ENCODE results near the gene TSHR.
"Not testable (repeated sequence)": the region's sequence is repeated elsewhere in the genome, so short reads cannot be mapped to it uniquely, and the experiment has no call there.

Gene TSHR

GRCh38 chr14:81001447-81001846 is 46.0 kb downstream of the TSHR start:
- no peak for DNase-seq

GRCh38 chr14:81004575-81004974 is 49.2 kb downstream of the TSHR start:
- DNase-seq, result no peak

GRCh38 chr14:81005540-81006228 is 50.3 kb downstream of the TSHR start:
- DNase-seq, result no peak

DNA sequence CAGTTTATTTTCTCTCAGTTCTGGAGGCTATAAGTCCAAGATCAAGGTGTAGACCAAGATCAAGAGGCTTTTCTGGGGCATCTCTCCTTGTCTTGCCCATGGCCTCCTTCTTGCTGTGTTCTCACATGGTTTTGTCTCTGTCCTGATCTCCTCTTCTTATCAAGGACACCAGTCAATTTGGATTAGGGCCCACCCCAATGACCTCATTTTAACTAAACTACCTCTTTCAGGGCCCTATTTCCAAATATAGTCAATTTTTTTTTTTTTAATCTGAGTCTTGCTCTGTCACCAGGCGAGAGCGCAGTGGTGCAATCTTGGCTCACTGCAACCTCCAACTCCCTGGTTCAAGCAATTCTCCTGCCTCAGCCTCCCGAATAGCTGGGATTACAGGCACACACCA is 50.8 kb downstream of the TSHR start:
- DNase-seq, result no peak

- DNase-seq, result no peak
Observed at GRCh38 chr14:81007131-81007530, 51.7 kb downstream of the TSHR start.

- DNase-seq, result no peak
Observed at GRCh38 chr14:81009346-81009745, 53.9 kb downstream of the TSHR start.

DNA sequence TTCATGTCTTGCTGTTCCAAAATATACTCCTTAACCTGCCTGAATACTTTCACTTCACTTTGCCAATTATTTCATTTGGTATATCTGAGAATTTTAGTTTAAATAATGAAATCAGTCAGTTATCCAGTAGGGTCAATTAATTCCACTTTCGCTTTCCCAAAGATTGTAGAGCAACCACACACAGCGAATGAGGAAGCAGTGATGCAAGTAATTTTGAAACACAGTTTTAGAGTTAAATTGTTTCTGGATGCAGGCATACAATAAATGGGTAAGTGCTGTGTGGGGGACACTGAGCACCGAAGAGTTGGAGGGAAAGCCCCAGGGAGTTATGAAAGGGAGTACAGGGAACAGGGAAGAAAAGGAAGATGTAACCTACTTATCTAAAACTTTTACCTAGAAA is 62.8 kb downstream of the TSHR start:
- DNase-seq, result no peak

DNA sequence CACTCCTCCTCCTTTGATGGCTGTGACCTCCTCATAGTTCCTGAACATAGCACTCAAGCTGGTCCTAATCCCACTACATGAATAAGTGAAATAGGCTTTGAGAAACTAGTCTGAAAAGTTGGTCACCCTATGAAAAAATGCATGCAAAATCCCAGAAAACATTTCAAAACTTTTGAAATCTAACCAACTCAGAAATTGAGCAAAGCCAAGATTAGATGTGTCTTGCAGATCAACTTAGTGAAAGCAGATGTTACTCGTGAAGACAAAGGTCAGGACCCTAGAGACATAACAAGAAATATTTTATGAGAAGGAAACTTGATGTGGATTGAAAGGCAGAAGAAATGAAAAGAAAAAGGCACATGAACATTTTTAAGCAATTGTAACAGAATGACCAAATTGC is 63.3 kb downstream of the TSHR start:
- DNase-seq, result no peak

GRCh38 chr14:81019113-81019512 is 63.7 kb downstream of the TSHR start:
- DNase-seq, result not testable (repeated sequence)

DNA sequence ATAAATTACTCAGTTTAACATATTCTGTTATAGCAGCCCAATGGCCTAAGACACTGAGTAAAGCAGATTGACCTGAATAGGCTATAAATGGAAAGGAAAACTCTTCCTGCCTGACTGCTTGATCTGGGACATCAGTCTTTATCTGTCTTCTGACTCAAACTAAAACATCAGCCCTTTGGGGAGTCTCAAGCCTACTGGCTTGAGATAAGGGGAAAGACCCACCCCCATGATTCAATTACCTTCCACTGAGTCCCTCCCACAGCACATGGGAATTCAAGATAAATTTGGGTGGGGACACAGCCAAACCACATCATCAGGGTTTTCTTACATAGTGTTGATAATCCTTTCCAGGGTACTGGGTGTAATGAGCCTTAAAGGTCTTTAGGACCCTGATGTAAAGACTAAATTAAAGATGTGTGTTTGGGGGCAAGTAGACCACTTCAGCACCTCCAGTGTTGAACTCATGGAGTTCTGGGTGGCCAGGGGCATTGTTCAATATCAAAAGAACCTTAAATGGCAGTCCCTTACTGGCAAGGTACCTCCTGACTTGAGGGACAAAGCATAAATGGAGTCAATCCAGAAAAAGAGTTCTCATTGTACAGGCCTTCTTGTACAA is 67.8 kb downstream of the TSHR start:
- DNase-seq, result no peak

- DNase-seq, result no peak
Observed at GRCh38 chr14:81028461-81028860, 73.0 kb downstream of the TSHR start.

GRCh38 chr14:81031488-81031887 is 76.1 kb downstream of the TSHR start:
- DNase-seq, result no peak

DNA sequence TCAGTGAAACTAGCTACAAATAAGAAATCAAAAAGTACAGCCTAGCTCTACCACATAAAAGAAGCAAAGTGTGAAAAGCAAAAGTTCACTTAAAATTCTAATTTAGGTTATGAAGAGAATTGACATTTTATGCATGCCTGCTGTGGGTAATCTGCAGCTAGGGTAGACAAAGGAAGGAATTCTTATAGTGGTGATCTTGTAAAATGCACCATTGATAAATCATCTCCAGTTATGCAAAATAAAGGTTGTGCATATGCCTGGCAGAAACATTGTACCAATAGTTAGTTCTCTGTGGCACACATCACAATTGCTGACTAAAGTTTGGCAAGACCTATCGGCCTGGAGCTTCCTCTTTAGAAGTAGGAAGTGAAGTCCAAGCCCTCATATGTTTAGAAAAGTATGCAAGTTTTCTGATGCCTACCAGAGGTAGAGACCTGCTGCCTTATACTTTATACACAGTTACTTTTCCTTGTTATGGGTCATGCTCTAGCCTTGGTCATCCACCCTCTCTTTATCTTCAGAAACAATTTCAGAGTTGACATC is 78.3 kb downstream of the TSHR start:
- no peak for DNase-seq

- DNase-seq, result no peak
Observed at GRCh38 chr14:81042438-81042837, 87.0 kb downstream of the TSHR start.

DNA sequence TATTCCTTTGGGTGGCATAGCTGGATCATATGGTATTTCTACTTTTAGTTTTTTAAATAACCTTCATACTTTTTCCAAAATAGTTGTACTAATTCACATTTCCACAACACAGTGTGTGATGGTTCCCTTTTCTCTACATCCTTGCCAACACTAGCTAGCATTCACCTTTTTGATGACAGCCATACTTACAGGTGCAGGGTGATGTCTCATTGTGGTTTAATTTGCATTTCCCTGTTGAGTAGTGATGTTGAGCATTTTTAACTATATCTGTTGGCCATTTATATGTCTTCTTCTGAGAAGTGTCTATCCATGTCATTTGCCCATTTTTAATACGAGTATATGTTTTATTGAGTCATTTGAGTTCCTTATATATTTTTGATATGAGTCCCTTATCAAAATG is 96.1 kb downstream of the TSHR start:
- no peak for DNase-seq

DNA sequence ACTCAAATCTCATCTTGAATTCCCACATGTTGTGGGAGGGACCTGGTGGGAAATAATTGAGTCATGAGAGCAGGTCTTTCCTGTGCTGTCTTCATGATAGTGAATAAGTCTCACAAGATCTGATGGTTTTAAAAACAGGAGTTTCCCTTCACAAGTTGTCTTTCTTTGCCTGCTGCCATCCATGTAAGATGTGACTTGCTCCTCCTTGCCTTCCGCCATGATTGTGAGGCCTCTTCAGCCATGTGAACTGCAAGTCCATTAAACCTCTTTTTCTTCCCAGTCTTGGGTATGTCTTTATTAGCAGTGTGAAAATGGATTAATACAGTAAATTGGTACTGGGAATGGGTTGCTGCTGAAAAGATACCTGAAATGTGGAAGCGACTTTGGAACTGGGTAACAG is 98.6 kb downstream of the TSHR start:
- DNase-seq, result not testable (repeated sequence)

DNA sequence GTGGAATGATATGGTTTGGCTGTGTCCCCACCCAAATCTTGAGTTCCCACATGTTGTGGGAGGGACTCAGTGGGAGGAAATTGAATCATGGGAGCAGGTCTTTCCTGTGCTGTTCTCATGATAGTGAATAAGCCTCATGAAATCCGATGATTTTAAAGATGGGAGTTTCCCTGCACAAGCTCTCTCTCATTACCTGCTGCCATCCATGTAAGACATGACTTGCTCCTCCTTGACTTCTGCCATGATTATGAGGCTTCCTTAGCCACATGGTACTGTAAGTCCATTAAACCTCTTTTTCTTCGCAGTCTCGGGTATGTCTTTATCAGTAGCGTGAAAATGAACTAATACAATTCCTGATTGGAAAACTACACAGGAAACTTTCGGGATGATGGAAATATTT is 100.5 kb downstream of the TSHR start:
- DNase-seq, result no peak

GRCh38 chr14:81062380-81062779 is 107.0 kb downstream of the TSHR start:
- no peak for DNase-seq

DNA sequence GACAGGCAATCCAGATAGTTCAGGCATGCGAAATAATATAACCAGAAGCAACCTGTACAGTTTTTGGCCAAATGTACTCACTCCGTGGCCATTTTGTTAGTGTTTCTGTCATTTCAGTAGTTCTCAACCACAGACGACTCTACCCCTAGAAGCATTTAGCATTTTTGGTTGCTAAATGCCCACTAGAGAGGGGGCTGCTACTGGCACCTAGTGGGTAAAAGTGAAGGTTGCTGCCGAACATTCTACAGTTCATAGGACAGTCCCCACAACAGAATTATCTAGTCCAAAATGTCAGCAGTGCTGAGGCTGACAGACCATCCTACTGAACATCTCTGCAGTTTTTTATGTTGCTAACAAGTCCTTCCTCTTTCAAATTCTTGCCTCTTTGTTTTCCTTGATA is 107.4 kb downstream of the TSHR start:
- no peak for DNase-seq

- DNase-seq, result no peak
Observed at GRCh38 chr14:81066672-81067071, 111.3 kb downstream of the TSHR start.

DNA sequence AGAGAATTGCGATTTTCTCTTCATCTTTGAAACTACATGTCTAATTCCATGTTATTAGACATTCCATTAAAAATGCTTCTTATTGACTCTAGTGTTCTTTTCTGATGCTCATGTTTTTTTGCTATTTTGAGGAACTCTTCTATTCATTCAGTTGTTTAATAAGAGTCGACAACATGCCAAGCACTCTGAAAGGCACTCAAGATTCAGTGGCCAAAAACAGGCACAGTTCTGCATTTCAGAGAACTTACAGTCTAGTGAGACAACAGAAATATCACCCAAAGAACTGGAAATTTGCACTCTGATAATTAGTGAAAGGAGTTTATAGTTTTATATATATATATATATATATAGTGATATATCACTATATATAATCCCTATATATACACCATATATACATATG is 111.7 kb downstream of the TSHR start:
- DNase-seq, result no peak

- DNase-seq, result no peak
Observed at GRCh38 chr14:81068176-81068782, 112.9 kb downstream of the TSHR start.

DNA sequence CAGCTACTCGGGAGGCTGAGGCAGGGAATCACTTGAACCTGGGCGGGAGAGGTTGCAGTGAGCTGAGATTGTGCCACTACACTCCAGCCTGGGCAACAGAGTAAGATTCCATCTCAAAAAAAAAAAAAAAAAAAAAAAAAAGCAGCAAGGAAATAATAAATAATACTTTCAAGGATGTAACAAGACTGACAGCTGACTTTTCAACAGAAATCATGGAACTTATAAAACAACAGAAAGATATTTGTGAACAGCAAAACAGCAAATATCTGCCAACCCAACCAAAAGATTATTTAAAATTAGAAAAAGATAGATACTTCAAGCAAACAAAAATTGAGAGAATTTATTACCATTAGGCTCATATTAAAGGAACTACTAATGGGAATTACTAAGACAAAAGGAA is 115.1 kb downstream of the TSHR start:
- no peak for DNase-seq

DNA sequence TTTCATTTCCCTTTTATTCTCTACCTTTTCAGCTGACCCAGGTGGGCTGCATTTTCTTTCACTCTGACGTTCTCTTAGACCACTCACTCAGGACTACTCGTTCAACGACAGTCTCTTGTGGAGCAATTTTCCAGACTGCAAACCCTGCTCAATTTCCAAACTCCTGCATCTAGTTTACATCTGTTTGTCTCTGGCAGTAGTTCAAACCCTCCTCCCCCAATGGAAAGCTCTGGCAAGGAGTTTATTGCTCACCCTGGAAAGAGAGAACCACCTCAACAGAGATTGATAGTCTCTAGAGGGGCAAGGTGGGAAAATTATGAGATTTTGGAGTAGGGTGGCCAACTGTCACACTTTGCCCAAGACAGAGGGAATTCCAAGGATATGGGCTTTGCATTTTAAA is 130.2 kb downstream of the TSHR start:
- no peak for DNase-seq
